ENCODE measurements around the gene NINJ1.

The NINJ1 gene

GRCh38 chr9:93098236-93098946, 35.7 kb downstream of the NINJ1 start:
- no peak for DNase-seq

- DNase-seq = no peak
Observed at GRCh38 chr9:93097511-93098201, 36.4 kb downstream of the NINJ1 start.

- no peak for DNase-seq
Observed at GRCh38 chr9:93096811-93097382, 37.2 kb downstream of the NINJ1 start.

- no peak for DNase-seq
Observed at GRCh38 chr9:93096131-93096802, 37.8 kb downstream of the NINJ1 start, which contains the start of gene CARD19. CARD19 (plus strand) TSS chr9:93096217; CDS start chr9:93096346, 129 bp downstream.

- DNase-seq = peak; percentile 98
Observed at GRCh38 chr9:93095205-93096130, 38.6 kb downstream of the NINJ1 start.

GRCh38 chr9:93094658-93095204, 39.3 kb downstream of the NINJ1 start:
- DNase-seq = no peak

- no peak for DNase-seq
Observed at GRCh38 chr9:93093877-93094657, 40.0 kb downstream of the NINJ1 start.

GRCh38 chr9:93093127-93093876, 40.7 kb downstream of the NINJ1 start:
- DNase-seq = no peak

- DNase-seq = no peak
Observed at GRCh38 chr9:93092251-93092991, 41.6 kb downstream of the NINJ1 start.

GRCh38 chr9:93091453-93092081, 42.5 kb downstream of the NINJ1 start:
- DNase-seq = no peak

GRCh38 chr9:93091056-93091452, 43.0 kb downstream of the NINJ1 start:
- DNase-seq = no peak

GRCh38 chr9:93090091-93090655, 43.9 kb downstream of the NINJ1 start:
- no peak for DNase-seq

GRCh38 chr9:93089481-93089991, 44.5 kb downstream of the NINJ1 start:
- no peak for DNase-seq

GRCh38 chr9:93089024-93089423, 45.0 kb downstream of the NINJ1 start:
- DNase-seq = no peak

- no peak for DNase-seq
Observed at GRCh38 chr9:93088656-93089015, 45.4 kb downstream of the NINJ1 start.

GRCh38 chr9:93087971-93088655, 45.9 kb downstream of the NINJ1 start:
- DNase-seq = no peak

GRCh38 chr9:93086447-93087224, 47.4 kb downstream of the NINJ1 start:
- no peak for DNase-seq

All from NCI-H748 treated with DMSO at 0.1 percent for 48 hours (cell line).